Colonic mucosa (tissue), 4 donors: ENCODE measurements around the gene CARD19. TPM values are rescaled to one million over a fixed set of nuclear protein-coding genes. Genes with fewer than 3 reads are reported as not detected.
A peak's percentile ranks its signal among the peaks of the same experiment; 100 is the strongest.

Experiments
- DNase-seq: peaks from one replicate; pipeline ENCODE4 v3.0.0-alpha.2; 2020
- H3K27ac ChIP-seq: fragments of 200-600 bp; one replicate; pipeline ENCODE4 v1.8.0; 2021
- H3K27me3 ChIP-seq: fragments of 200-600 bp; one replicate; pipeline ENCODE4 v1.8.0; 2021
- H3K36me3 ChIP-seq: fragments of 200-600 bp; one replicate; pipeline ENCODE4 v1.8.0; 2021
- H3K4me1 ChIP-seq: fragments of 200-600 bp; one replicate; pipeline ENCODE4 v1.8.0; 2021; ENCODE audit warnings: mild to moderate bottlenecking
- H3K4me3 ChIP-seq: fragments of 200-600 bp; one replicate; pipeline ENCODE4 v1.8.0; 2021
- H3K9ac ChIP-seq, 2 donors: one replicate each; pipeline ENCODE4 v1.7.0; 2013; ENCODE audit warnings: control low read depth in 2 of 2, low read depth in 2 of 2, low read length in 2 of 2
- H3K9me3 ChIP-seq: fragments of 200-600 bp; one replicate; pipeline ENCODE4 v1.8.0; 2021
- CTCF ChIP-seq: fragments of 200-600 bp; IDR thresholded peaks from one replicate; pipeline ENCODE4 v1.8.0; 2022; ENCODE audit warnings: antibody characterized with exemption, mild to moderate bottlenecking
- intact Hi-C: fragments of 100-400 bp; cut with DNase I; formaldehyde crosslinking; loops from one replicate; pipeline ENCODE4 v1.14.1; 2022
- total RNA-seq, 2 donors: library from RNA; stranded (reverse); fragmentation: NEBNext Ultra II Directional in 1 of 2; extraction: Animal tissue kit (Norgen Biotek cat#: 25700) in 1 of 2; gene quantifications; one replicate each; pipeline ENCODE4 v1.2.1, GENCODE V29; 2021
- donor health status: healthy.
- donor health status: DM: no; HTN: no; CAD: no.
- donor health status: DM: no; HTN: no; CAD: no.

Gene CARD19
- total RNA-seq, 2 donors from 2014 or later, result 48.6 to 56.3 TPM

GRCh38 chr9:93082841-93083411 lies 13.1 kb upstream of the CARD19 start:
- Histone ChIP-seq H3K4me3 (no peak overlapping the region), H3K36me3 (no peaks in the 10 kb centered on the region), H3K27me3 (no peaks in the 10 kb centered on the region), H3K4me1 (no peaks in the 10 kb centered on the region), H3K9ac (no peak overlapping the region), H3K27ac (no peak overlapping the region), H3K9me3 (no peaks in the 10 kb centered on the region)
- DNase-seq, result peak; percentile 14
- intact Hi-C loops, result no loop called here
- no peak for TF ChIP-seq CTCF

GRCh38 chr9:93083592-93084470 lies 12.2 kb upstream of the CARD19 start:
- H3K4me1 ChIP-seq, result no peaks in the 10 kb centered on the region
- H3K9me3 ChIP-seq, result no peaks in the 10 kb centered on the region
- H3K9ac ChIP-seq, result no peak overlapping the region
- TF ChIP-seq CTCF, result no peak
- no peaks in the 10 kb centered on the region for H3K27me3 ChIP-seq
- no peaks in the 10 kb centered on the region for H3K36me3 ChIP-seq
- H3K4me3 ChIP-seq, result no peak overlapping the region
- H3K27ac ChIP-seq, result no peak overlapping the region
- DNase-seq, result peak; percentile 16
- intact Hi-C loops, result no loop called here

DNA sequence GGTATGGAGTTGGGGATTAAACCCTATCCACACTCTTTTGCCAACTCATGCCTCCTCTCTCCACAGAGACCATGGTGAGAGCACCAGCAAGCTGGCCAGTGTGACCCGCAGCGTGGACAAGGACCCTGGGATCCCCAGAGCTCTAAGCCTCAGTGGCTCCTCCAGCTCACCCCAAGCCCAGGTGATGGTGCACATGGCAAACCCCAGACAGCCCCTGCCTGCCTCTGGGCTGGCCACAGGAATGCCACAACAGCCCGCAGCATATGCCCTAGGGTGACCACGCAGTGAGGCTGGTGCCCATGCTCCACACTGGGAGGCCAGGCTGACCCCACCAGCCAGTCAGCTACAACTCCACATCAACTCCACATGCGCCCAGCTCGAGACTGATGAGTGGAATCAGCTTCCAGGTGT lies 11.5 kb upstream of the CARD19 start:
- Histone ChIP-seq H3K4me1 (no peaks in the 10 kb centered on the region), H3K27me3 (no peaks in the 10 kb centered on the region), H3K9ac (no peak overlapping the region), H3K4me3 (no peak overlapping the region), H3K27ac (no peak overlapping the region), H3K36me3 (no peaks in the 10 kb centered on the region), H3K9me3 (no peaks in the 10 kb centered on the region)
- intact Hi-C loops, result no loop called here
- DNase-seq, result peak; percentile 12
- no peak for TF ChIP-seq CTCF

GRCh38 chr9:93085676-93086075 lies 10.3 kb upstream of the CARD19 start:
- Histone ChIP-seq H3K4me3 (no peak overlapping the region), H3K36me3 (no peaks in the 10 kb centered on the region), H3K27ac (no peak overlapping the region), H3K9ac (no peak overlapping the region), H3K27me3 (no peaks in the 10 kb centered on the region), H3K4me1 (no peaks in the 10 kb centered on the region), H3K9me3 (no peaks in the 10 kb centered on the region)
- no peak for TF ChIP-seq CTCF
- peak; percentile 15 for DNase-seq
- intact Hi-C loops, result no loop called here

GRCh38 chr9:93086447-93087224 lies 9.4 kb upstream of the CARD19 start:
- H3K27me3 ChIP-seq, result no peaks in the 10 kb centered on the region
- DNase-seq, result peak; percentile 55
- TF ChIP-seq CTCF, result no peak
- intact Hi-C loops, result no loop called here
- H3K4me1 ChIP-seq, result no peaks in the 10 kb centered on the region
- H3K36me3 ChIP-seq, result no peaks in the 10 kb centered on the region
- no peak overlapping the region for H3K4me3 ChIP-seq
- H3K27ac ChIP-seq, result no peak overlapping the region
- no peaks in the 10 kb centered on the region for H3K9me3 ChIP-seq
- H3K9ac ChIP-seq, result no peak overlapping the region
